B cell (primary cell): ENCODE measurements around the gene TMEM233. TPM values are rescaled to one million over a fixed set of nuclear protein-coding genes. Genes with fewer than 3 reads are reported as not detected.

Experiments used
- ATAC-seq: fragments of 200-7000 bp; cut with Tn5 transposase; one replicate; pipeline ENCODE4 v1.10.0; 2021; ENCODE audit warnings: low read depth, mild to moderate bottlenecking, moderate number of reproducible peaks, moderate library complexity
- CTCF ChIA-PET: fragments of 350-600 bp; sonication (Branson Sonifier 250); formaldehyde crosslinking; loops from one replicate; lab custom pipeline; 2021; ENCODE audit warnings: antibody characterized with exemption, inconsistent platforms; lab: Charles Lee
- POLR2A ChIA-PET: fragments of 350-600 bp; sonication (Branson Sonifier 250); formaldehyde crosslinking; loops from one replicate; lab custom pipeline; 2021; ENCODE audit warnings: antibody characterized with exemption; lab: Charles Lee
- DNase-seq: peaks from one replicate; pipeline ENCODE4 v3.0.0; 2013
- H2AFZ ChIP-seq: 2 replicates; pipeline ENCODE4 v1.6.1; 2012; ENCODE audit warnings: mild to moderate bottlenecking, low read depth, low read length; ENCODE audit not compliant: insufficient read depth, poor library complexity, severe bottlenecking
- H3K27ac ChIP-seq, 2 donors: 1 replicate in 1 of 2; 2 replicates in 1 of 2; pipeline ENCODE4 v1.5.1; 2012 to 2013; ENCODE audit warnings: low read length in 2 of 2, mild to moderate bottlenecking in 2 of 2, moderate library complexity in 1 of 2
- H3K27me3 ChIP-seq, 4 experiments: fragments of 200-600 bp in 1 of 4; sonication (generic) in 1 of 4; replicated peaks in 1 of 4; 1 replicate in 2 of 4; 2 replicates in 2 of 4; pipeline versions ENCODE4 v1.6.1 to v1.7.0; 2013 to 2016; ENCODE audit warnings: low read length in 3 of 4, mild to moderate bottlenecking in 2 of 4, mixed read lengths in 1 of 4, moderate library complexity in 1 of 4; ENCODE audit not compliant: insufficient read depth in 4 of 4, control insufficient read depth in 3 of 4; ENCODE audit errors: control extremely low read depth in 1 of 4
- H3K36me3 ChIP-seq, 2 experiments: replicated peaks in 1 of 2; 1 replicate in 1 of 2; 2 replicates in 1 of 2; pipeline versions ENCODE4 v1.6.1 to v1.7.1; 2013; ENCODE audit warnings: low read length in 1 of 2; ENCODE audit not compliant: insufficient read depth in 2 of 2, control insufficient read depth in 1 of 2; ENCODE audit errors: control extremely low read depth in 1 of 2, extremely low read depth in 1 of 2
- H3K4me1 ChIP-seq, 2 donors: fragments of 200-600 bp in 1 of 2; sonication (generic) in 1 of 2; 1 replicate in 1 of 2; 2 replicates in 1 of 2; pipeline versions ENCODE4 v1.5.1 to v1.6.1; 2013 to 2017; ENCODE audit warnings: low read length in 2 of 2; ENCODE audit not compliant: control insufficient read depth in 2 of 2, insufficient read depth in 2 of 2
- H3K4me2 ChIP-seq: replicated peaks from 2 replicates; pipeline ENCODE3; 2012; ENCODE audit warnings: mild to moderate bottlenecking, low read depth, low read length; ENCODE audit not compliant: poor library complexity, severe bottlenecking
- H3K4me3 ChIP-seq, 5 experiments: fragments of 200-600 bp in 1 of 5; sonication (generic) in 1 of 5; 1 replicate in 3 of 5; 2 replicates in 2 of 5; pipeline versions ENCODE4 v1.5.1 to v1.7.0; 2011 to 2016; ENCODE audit warnings: low read length in 4 of 5, mild to moderate bottlenecking in 4 of 5, low read depth in 2 of 5, control low read depth in 1 of 5, moderate library complexity in 1 of 5; ENCODE audit not compliant: insufficient read depth in 1 of 5; ENCODE audit errors: control extremely low read depth in 1 of 5, extremely low read depth in 1 of 5
- H3K79me2 ChIP-seq: fragments of 200-600 bp; sonication (generic); one replicate; pipeline ENCODE4 v1.6.0; 2016; ENCODE audit warnings: low read length; ENCODE audit not compliant: control insufficient read depth, insufficient read depth
- H3K9ac ChIP-seq: fragments of 200-600 bp; sonication (generic); 2 replicates; pipeline ENCODE4 v1.6.1; 2017; ENCODE audit warnings: mild to moderate bottlenecking, low read length, moderate library complexity
- H3K9me3 ChIP-seq, 3 donors: one replicate each; pipeline versions ENCODE4 v1.6.1 to v1.7.1; 2013; ENCODE audit warnings: low read length in 2 of 3; ENCODE audit not compliant: control insufficient read depth in 2 of 3, insufficient read depth in 1 of 3; ENCODE audit errors: control extremely low read depth in 1 of 3
- H4K20me1 ChIP-seq: 2 replicates; pipeline ENCODE4 v1.6.0; 2012; ENCODE audit warnings: mild to moderate bottlenecking, low read length; ENCODE audit not compliant: insufficient read depth, control insufficient read depth, poor library complexity, severe bottlenecking
- H3K27ac Mint-ChIP-seq: one replicate; pipeline ENCODE4 v1.8.0; 2021; ENCODE audit warnings: mixed read lengths
- H3K27me3 Mint-ChIP-seq: one replicate; pipeline ENCODE4 v1.8.0; 2021; ENCODE audit warnings: mixed read lengths
- H3K4me1 Mint-ChIP-seq: one replicate; pipeline ENCODE4 v1.8.0; 2021; ENCODE audit warnings: mixed read lengths
- H3K4me3 Mint-ChIP-seq: one replicate; pipeline ENCODE4 v1.8.0; 2021; ENCODE audit warnings: mixed read lengths
- H3K9me3 Mint-ChIP-seq: one replicate; pipeline ENCODE4 v1.8.0; 2022; ENCODE audit warnings: mixed read lengths; ENCODE audit not compliant: insufficient read depth
- EZH2 ChIP-seq: IDR thresholded peaks from 2 replicates; pipeline ENCODE4 v1.6.1; 2012; ENCODE audit warnings: borderline replicate concordance, low read depth, mild to moderate bottlenecking, moderate library complexity, low read length; ENCODE audit not compliant: insufficient read depth, poor library complexity, severe bottlenecking
- WGBS: methylation state at CpG from one replicate; pipeline ENCODE4 v1.1.5; 2013; ENCODE audit warnings: missing lambda C conversion rate; ENCODE audit not compliant: insufficient coverage; 5-methylcytosine and 5-hydroxymethylcytosine counted together
- intact Hi-C: fragments of 100-400 bp; cut with micrococcal nuclease; formaldehyde crosslinking; loops from one replicate; pipeline ENCODE4 v1.10.0; 2022
- polyA plus RNA-seq: library from polyadenylated mRNA; depleted of rRNA; stranded (reverse); fragments of >200 nt; gene quantifications from 2 replicates; pipeline ENCODE4 v1.2.3, GENCODE V29; 2012
- total RNA-seq, 2 donors: library from RNA; stranded (reverse); fragments of 120-200 nt in 1 of 2; gene quantifications; 1 replicate in 1 of 2; 2 replicates in 1 of 2; pipeline versions ENCODE4 v1.2.3 to v1.2.4, GENCODE V29; 2013 to 2022
- TF ChIP-seq, protein P1 (sequence below): fragments of 200-600 bp; IDR thresholded peaks from one replicate; pipeline ENCODE4 v1.8.0; 2022; ENCODE audit warnings: antibody characterized with exemption, mild to moderate bottlenecking

TMEM233 gene
- total and polyA plus RNA-seq, 2 donors (not counting 1 experiment from before 2014, with no cell fraction given): not detected

DNA sequence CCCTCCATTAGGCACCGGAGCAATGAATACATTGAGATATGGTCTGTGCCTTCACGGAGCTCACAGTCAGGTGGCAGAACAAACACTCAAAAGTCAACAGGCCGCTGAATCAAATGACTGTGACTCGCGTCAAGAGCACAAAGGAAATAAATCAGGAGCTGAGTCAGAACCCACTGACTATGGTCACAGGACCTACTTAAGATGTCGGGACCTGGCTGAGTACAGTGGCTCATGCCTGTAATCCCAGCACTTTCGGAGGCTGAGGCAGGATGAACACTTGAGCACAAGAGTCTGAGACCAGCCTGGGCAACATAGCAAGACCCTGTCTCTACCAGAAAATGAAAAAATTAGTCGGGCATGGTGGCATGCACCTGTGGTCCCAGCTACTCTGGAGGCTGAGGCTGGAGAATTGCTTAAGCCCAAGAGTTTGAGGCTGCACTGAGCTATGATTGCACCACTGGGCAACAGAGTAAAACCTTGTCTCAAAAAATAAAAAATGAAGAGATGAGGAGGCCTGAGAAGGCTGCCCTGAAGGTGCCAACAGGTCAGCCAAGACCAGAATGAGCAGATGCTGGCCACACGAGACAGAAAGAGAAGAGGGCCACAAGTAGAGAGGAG, 19.9 kb downstream of the TMEM233 start:
- Histone ChIP-seq H2AFZ (no peak overlapping the region), H3K36me3 (no peaks in the 10 kb centered on the region), H3K4me2 (no peak overlapping the region), H3K79me2 (no peaks in the 10 kb centered on the region), H3K4me3 (no peak overlapping the region), H3K9me3 (peaks cover 1 to 14% (median 2%) of the 10 kb centered on the region in 3 donors), H3K27me3 (peaks cover 0 to 2% (median 0%) of the 10 kb centered on the region in 4 experiments), H4K20me1 (no peaks in the 10 kb centered on the region), H3K9ac (no peak overlapping the region), H3K4me1 (no peaks in the 10 kb centered on the region), H3K27ac (no peak overlapping the region)
- Mint-ChIP-seq H3K27ac (no peak overlapping the region), H3K4me3 (no peak overlapping the region), H3K4me1 (no peaks in the 10 kb centered on the region), H3K9me3 (peaks cover 10% of the 10 kb centered on the region), H3K27me3 (peaks cover 30% of the 10 kb centered on the region)
- DNase-seq: no peak
- intact Hi-C loops: no loop called here
- no peak for ATAC-seq
- ChIA-PET CTCF (no interaction called here), POLR2A (no interaction called here)
- no peak for TF ChIP-seq EZH2
- TF ChIP-seq, protein P1, sequence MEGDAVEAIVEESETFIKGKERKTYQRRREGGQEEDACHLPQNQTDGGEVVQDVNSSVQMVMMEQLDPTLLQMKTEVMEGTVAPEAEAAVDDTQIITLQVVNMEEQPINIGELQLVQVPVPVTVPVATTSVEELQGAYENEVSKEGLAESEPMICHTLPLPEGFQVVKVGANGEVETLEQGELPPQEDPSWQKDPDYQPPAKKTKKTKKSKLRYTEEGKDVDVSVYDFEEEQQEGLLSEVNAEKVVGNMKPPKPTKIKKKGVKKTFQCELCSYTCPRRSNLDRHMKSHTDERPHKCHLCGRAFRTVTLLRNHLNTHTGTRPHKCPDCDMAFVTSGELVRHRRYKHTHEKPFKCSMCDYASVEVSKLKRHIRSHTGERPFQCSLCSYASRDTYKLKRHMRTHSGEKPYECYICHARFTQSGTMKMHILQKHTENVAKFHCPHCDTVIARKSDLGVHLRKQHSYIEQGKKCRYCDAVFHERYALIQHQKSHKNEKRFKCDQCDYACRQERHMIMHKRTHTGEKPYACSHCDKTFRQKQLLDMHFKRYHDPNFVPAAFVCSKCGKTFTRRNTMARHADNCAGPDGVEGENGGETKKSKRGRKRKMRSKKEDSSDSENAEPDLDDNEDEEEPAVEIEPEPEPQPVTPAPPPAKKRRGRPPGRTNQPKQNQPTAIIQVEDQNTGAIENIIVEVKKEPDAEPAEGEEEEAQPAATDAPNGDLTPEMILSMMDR: no peak
- 85% methylated on average over 9 of the region's 9 CpGs for WGBS

GRCh38 chr12:119614705-119615104, 21.1 kb downstream of the TMEM233 start:
- Mint-ChIP-seq H3K27ac (no peak overlapping the region), H3K27me3 (peaks cover 25% of the 10 kb centered on the region), H3K9me3 (peaks cover 9% of the 10 kb centered on the region), H3K4me1 (no peaks in the 10 kb centered on the region), H3K4me3 (no peak overlapping the region)
- DNase-seq (no peak), ATAC-seq (no peak)
- no peak overlapping the region for H3K9ac ChIP-seq
- no peak overlapping the region for H3K4me3 ChIP-seq
- no peak overlapping the region for H2AFZ ChIP-seq
- CTCF ChIA-PET: no interaction called here
- intact Hi-C loops: no loop called here
- H3K36me3 ChIP-seq: no peaks in the 10 kb centered on the region
- H3K9me3 ChIP-seq: peaks cover 0 to 12% (median 4%) of the 10 kb centered on the region in 3 donors
- no peak overlapping the region for H3K27ac ChIP-seq
- no peaks in the 10 kb centered on the region for H3K27me3 ChIP-seq
- no peak for TF ChIP-seq EZH2
- TF ChIP-seq, protein P1: no peak
- H4K20me1 ChIP-seq: no peaks in the 10 kb centered on the region
- POLR2A ChIA-PET: no interaction called here
- H3K79me2 ChIP-seq: no peaks in the 10 kb centered on the region
- H3K4me2 ChIP-seq: no peak overlapping the region
- H3K4me1 ChIP-seq: no peaks in the 10 kb centered on the region
